ENCODE measurements around the gene PANX2. TPM values are rescaled to one million over a fixed set of nuclear protein-coding genes. Genes with fewer than 3 reads are reported as not detected.
"Not testable (repeated sequence)": the region's sequence is repeated elsewhere in the genome, so short reads cannot be mapped to it uniquely, and the experiment has no call there.

PANX2 gene
- polyA plus RNA-seq, 4 donors = 0.99 to 2.4 (median 1.6) TPM

DNA sequence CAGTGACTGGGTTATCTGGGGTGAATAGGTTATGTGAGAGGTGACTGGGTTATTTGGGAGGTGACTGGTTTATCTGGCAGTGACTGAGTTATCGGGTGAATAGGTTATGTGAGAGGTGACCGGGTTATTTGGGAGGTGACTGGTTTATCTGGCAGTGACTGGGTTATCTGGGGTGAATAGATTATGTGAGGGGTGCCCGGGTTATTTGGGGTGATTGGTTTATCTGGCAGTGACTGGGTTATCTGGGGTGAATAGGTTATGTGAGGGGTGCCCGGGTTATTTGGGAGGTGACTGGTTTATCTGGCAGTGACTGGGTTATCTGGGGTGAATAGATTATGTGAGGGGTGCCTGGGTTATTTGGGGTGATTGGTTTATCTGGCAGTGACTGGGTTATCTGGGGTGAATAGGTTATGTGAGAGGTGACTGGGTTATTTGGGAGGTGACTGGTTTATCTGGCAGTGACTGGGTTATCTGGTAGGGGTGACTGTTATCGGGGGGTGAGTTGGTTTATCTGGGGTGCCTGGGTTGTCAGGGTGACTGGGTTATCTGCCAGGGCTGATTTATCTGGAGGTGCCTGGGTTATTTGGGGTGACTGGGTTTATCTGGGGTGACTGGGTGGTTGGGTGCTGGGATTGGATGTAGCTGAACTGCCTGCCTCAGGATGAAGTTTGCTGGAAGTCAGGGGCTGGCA is 1.9 kb upstream of the PANX2 start:
- DNase-seq (ENCODE audit: low read depth in 4 of 4, low spot score in 2 of 4) = not testable (repeated sequence)

DNA sequence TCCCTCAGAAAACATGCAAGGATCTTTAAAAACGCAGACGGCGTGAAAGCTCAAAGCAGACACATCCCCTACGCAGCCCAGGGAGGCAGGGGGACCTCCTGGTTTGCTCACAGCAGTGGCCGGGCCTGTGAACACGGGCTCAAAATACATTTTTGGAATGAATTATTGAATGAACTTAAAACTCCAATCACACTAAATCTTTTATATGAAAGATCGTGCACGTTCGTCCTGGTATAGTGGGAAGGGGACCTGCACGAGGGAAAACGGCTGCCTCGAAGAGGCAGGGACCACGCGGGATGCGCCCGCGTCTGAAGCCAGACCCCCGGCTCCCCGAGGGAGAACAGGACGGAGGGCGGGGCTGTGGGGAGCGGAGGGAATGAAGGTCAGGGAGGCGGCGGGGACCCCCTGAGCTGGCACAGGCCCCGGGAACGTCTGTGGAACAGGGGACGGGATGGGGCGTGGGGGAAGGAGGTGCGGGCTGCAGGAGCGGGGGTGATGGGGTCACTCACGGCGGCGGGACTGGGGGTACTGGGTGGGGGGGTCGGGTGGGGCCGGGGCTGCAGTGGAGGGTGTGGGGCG is 1.3 kb upstream of the PANX2 start:
- no peak for DNase-seq (ENCODE audit: low read depth in 4 of 4, low spot score in 2 of 4)

DNA sequence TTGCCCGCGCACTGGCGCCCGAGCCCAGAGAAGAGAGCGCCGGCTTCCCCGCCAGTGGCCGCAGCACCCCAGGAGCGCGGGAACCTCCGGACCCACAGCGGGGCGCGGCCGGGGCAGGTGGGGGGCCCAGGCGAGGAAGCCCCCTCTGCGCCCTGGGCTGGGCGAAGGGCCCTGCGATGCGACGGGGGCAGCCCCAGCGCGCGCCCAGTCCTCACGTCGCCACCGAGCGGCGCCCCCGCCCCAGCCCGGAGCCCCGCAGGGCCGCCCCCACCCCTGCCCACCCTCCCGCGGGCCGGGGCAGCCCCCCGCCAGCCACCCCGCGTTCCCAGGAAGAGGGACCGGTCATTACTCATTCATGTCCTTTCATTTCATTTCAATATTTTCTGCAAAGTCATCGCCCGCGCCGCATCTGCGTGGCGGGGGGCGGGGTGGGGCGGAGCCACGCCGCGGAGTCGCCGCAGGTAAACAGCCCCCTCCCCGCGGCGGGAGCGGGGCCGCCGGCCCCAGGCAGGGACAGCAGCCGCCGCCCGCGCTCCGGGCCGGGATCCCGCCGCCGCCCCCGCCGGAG is 673 bp upstream of the PANX2 start:
- DNase-seq (ENCODE audit: low read depth in 4 of 4, low spot score in 2 of 4) = no peak

- no peak for DNase-seq (ENCODE audit: low read depth in 4 of 4, low spot score in 2 of 4)
Observed at GRCh38 chr22:50171319-50171964, 911 bp downstream of the PANX2 start.

- no peak for DNase-seq (ENCODE audit: low read depth in 4 of 4, low spot score in 2 of 4)
Observed at GRCh38 chr22:50171965-50172421, 1.5 kb downstream of the PANX2 start.

GRCh38 chr22:50173311-50173982 is 2.9 kb downstream of the PANX2 start:
- no peak for DNase-seq (ENCODE audit: low read depth in 4 of 4, low spot score in 2 of 4)

DNA sequence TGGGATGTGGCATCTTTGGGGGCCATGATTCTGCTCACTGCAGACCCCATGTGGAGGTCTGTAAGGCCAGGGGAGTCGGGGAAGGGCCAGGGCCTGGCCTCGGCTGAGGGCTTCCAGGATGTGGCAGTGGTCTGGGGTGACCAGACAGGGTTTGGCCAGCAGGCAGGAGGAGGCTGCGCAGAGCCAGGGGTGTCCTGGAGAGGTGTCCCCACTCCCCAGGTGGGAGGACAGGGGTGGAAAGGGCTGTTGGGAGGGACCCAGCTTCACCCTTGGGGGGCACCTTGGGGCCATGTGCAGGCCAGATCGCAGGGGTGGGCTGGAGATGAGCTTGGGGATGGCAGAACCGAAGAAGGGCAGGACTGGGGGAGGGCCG is 3.4 kb downstream of the PANX2 start:
- DNase-seq (ENCODE audit: low read depth in 4 of 4, low spot score in 2 of 4) = no peak

GRCh38 chr22:50174382-50175190 is 4.1 kb downstream of the PANX2 start:
- no peak for DNase-seq (ENCODE audit: low read depth in 4 of 4, low spot score in 2 of 4)

DNA sequence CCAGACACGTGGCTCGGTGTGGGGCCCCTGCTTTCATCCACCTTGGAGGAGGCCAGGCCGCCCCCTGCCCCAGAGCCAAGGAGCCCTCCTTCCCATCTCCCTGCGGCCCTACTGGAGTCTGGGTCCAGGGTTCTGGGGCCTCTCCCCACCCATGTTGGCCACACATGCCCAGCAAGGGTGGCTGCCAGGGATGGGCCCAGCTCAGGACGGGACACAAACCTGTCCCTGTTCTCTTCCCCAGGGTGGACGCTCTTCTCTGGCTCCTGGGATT is 4.6 kb downstream of the PANX2 start:
- DNase-seq (ENCODE audit: low read depth in 4 of 4, low spot score in 2 of 4) = no peak

- DNase-seq (ENCODE audit: low read depth in 4 of 4, low spot score in 2 of 4) = no peak
Observed at GRCh38 chr22:50175921-50176849, 5.7 kb downstream of the PANX2 start.

DNA sequence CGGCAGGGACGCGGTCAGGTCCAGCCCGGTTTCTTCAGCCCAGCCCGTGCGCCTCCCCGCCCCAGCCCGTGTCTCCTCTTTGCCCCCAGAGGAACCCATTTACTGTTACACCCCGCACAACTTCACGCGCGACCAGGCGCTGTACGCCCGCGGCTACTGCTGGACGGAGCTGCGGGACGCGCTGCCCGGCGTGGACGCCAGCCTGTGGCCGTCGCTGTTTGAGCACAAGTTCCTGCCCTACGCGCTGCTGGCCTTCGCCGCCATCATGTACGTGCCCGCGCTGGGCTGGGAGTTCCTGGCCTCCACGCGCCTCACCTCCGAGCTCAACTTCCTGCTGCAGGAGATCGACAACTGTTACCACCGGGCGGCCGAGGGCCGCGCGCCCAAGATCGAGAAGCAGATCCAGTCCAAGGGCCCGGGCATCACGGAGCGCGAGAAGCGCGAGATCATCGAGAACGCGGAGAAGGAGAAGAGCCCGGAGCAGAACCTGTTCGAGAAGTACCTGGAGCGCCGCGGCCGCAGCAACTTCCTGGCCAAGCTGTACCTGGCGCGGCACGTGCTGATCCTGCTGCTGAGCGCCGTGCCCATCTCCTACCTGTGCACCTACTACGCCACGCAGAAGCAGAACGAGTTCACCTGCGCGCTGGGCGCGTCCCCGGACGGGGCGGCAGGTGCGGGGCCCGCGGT is 6.5 kb downstream of the PANX2 start:
- no peak for DNase-seq (ENCODE audit: low read depth in 4 of 4, low spot score in 2 of 4)

- no peak for DNase-seq (ENCODE audit: low read depth in 4 of 4, low spot score in 2 of 4)
Observed at GRCh38 chr22:50177537-50178470, 7.3 kb downstream of the PANX2 start.

GRCh38 chr22:50178471-50178864 is 7.9 kb downstream of the PANX2 start:
- no peak for DNase-seq (ENCODE audit: low read depth in 4 of 4, low spot score in 2 of 4)

DNA sequence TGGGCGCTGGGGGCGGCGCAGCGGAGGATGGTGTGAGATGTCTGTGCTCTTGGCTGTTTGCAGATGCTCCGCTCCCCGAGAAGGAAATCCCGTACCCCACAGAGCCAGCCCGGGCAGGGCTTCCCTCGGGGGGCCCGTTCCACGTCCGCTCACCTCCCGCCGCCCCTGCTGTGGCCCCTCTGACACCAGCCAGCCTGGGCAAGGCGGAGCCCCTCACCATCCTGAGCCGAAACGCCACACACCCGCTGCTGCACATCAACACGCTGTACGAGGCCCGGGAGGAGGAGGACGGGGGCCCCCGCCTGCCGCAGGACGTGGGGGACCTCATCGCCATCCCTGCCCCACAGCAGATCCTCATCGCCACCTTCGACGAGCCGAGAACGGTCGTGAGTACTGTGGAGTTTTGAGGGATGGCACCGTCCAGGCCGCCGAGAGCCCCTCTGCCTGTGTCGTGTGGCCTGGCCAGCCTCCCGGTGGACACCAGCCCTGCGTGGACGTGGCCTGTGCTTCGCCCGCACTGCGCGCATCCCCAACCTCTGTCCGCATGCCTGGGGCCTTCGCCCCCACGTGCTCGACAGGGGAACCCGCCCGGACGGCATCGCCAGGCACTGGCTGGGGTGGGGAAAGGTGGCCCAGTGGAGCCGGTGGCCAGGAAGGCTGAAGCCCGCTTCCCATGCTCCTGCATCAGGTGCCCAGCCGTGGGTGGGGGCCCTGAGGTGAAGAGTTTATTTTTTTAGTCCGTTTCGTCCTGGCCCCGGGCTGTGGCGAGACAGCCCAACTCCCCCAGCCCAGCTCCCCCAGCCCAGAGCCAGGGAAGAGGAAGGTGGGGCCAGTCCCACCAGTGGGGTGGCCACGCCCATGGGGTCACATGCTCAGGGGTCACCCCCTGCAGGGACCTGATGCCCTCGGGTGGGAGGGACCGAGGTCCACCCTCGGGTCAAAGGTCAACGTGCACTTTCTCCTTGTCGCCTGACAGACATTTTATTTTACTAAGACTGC is 8.6 kb downstream of the PANX2 start:
- DNase-seq (ENCODE audit: low read depth in 4 of 4, low spot score in 2 of 4) = no peak

- DNase-seq (ENCODE audit: low read depth in 4 of 4, low spot score in 2 of 4) = no peak
Observed at GRCh38 chr22:50179937-50180726, 9.6 kb downstream of the PANX2 start.
